ENCODE results near the gene IQSEC1. TPM values are rescaled to one million over a fixed set of nuclear protein-coding genes. Genes with fewer than 3 reads are reported as not detected.

IQSEC1 gene
- total and polyA plus RNA-seq, 2 of the 8 experiments (the other 6 are each of a cell fraction or from before 2014, with no cell fraction given), result 6.8 to 28.8 TPM

DNA sequence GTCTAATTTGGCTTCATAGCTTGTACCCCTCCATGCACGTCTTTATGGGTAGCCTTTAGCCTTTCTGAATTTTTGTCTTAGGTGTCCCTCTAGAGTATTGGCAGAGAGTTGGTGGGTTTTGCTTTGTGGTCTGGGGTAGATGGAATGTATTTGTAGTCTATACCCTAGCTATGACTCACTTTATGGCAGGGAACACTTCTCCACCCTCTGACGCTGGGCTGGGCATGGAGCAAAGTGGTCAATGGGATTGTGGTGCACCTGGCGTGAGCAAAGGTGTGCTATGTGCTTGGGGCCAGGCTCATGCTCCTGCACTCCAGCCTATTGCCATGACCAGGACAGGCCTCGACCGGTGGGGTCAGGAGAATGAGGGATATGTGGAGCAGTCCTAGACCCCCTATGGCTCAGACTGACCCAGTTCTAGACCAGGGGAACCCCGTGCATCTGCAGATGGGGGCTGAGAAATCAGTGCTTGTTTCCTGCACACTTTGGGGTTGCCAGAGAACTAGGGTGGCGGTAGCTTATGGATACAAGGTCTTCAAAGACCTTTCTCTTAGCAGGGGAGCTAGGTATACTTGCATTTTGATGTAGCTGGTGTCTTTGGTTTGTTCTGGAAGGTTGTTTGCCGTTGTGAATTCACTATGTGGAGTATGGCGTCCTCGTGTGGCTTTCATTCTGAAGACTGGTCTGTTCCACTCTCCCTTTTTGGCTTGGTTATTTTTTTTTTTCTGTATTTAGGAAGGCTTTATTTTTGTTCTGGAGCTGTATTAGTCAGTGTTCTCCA is 182.4 kb downstream of the IQSEC1 start:
- H2BK5ac ChIP-seq (ENCODE audit: low read depth, low read length), result no peak overlapping the region
- H3K79me1 ChIP-seq (ENCODE audit: low read depth, low read length), result no peaks in the 10 kb centered on the region
- H3K27ac ChIP-seq (ENCODE audit: low read depth, low read length), result no peak overlapping the region
- H4K8ac ChIP-seq (ENCODE audit: extremely low read depth, insufficient read depth, low read length), result no peak overlapping the region
- no peak overlapping the region for H3K4ac ChIP-seq (replicated peaks; ENCODE audit: insufficient read length, low read depth, low read length)
- no peak overlapping the region for H3K56ac ChIP-seq (replicated peaks; ENCODE audit: insufficient read length, low read depth, low read length)
- POLR2A ChIA-PET (ENCODE audit: partially characterized antibody), result interaction anchor here (1.3 to 2.5 kb wide), 3 partner anchors 51 to 57 kb away, joined by 5 to 24 read pairs (median 8); partner anchors contain the start of gene RPL32
- no peak overlapping the region for H3K4me2 ChIP-seq (ENCODE audit: insufficient read depth in 1 of 2, low read depth in 2 of 2, low read length in 2 of 2)
- H3K23ac ChIP-seq (ENCODE audit: insufficient read length), result no peak overlapping the region
- no peak overlapping the region for H3K18ac ChIP-seq (ENCODE audit: extremely low read depth, low read length)
- no peak overlapping the region for H3K14ac ChIP-seq (ENCODE audit: insufficient read length)
- H3K36me3 ChIP-seq (ENCODE audit: control insufficient read depth in 2 of 4, insufficient read depth in 4 of 4, low read length in 3 of 4), result no peaks in the 10 kb centered on the region; a peak in 1 of 8 replicates
- CTCF ChIA-PET (ENCODE audit: partially characterized antibody), result interaction anchor here (0.9 to 14.8 kb wide), 29 partner anchors 8 to 313 kb away, joined by 3 to 353 read pairs (median 5); partner anchors contain the start of gene RPL32
- WGBS, 2 experiments (ENCODE audit: extremely low coverage in 1 of 2, insufficient coverage in 1 of 2, insufficient read length in 1 of 2, insufficient replicate concordance in 2 of 2, low coverage in 1 of 2, low lambda C conversion rate in 2 of 2, missing lambda C conversion rate in 1 of 2), result 88% methylated on average over 10 of the region's 10 CpGs; no CpG with 5 or more reads in 1 of the 2 experiments
- peaks cover 0 to 9% (median 1%) of the 10 kb centered on the region in 4 experiments; a peak in 4 of 7 replicates for H3K27me3 ChIP-seq (replicated peaks in 1 of 4; ENCODE audit: control insufficient read depth in 3 of 4, extremely low read depth in 1 of 4, insufficient read depth in 3 of 4, low read length in 3 of 4)
- no peak overlapping the region for H2AK5ac ChIP-seq (ENCODE audit: low read depth, low read length)
- FAIRE-seq, result no peak
- H3K9ac ChIP-seq (replicated peaks in 1 of 4; ENCODE audit: extremely low read depth in 1 of 4, low read depth in 3 of 4, low read length in 3 of 4), result no peak overlapping the region
- H2BK12ac ChIP-seq (ENCODE audit: low read depth, low read length), result no peak overlapping the region
- no peaks in the 10 kb centered on the region for H3K79me2 ChIP-seq (ENCODE audit: control insufficient read depth in 1 of 2, insufficient read depth in 2 of 2, low read length in 2 of 2)
- no peak overlapping the region for H4K91ac ChIP-seq (replicated peaks; ENCODE audit: insufficient read length, low read length)
- H4K5ac ChIP-seq (ENCODE audit: insufficient read length, low read depth, low read length), result no peak overlapping the region
- H3K4me1 ChIP-seq (replicated peaks in 1 of 4; ENCODE audit: control insufficient read depth in 3 of 4, insufficient read depth in 4 of 4, low read length in 3 of 4), result peaks cover 0 to 2% (median 0%) of the 10 kb centered on the region in 4 experiments; a peak in 1 of 7 replicates
- no peak overlapping the region for H2AFZ ChIP-seq (ENCODE audit: low read length)
- TF ChIP-seq RAD21 (IDR thresholded peaks at IDR 0.05 in 1 of 2, conservative IDR thresholded peaks at IDR 0.05 in 1 of 2; ENCODE audit: low read depth in 2 of 2, low read length in 2 of 2), result peak; percentile 58 to 64
- TF ChIP-seq, protein P1, sequence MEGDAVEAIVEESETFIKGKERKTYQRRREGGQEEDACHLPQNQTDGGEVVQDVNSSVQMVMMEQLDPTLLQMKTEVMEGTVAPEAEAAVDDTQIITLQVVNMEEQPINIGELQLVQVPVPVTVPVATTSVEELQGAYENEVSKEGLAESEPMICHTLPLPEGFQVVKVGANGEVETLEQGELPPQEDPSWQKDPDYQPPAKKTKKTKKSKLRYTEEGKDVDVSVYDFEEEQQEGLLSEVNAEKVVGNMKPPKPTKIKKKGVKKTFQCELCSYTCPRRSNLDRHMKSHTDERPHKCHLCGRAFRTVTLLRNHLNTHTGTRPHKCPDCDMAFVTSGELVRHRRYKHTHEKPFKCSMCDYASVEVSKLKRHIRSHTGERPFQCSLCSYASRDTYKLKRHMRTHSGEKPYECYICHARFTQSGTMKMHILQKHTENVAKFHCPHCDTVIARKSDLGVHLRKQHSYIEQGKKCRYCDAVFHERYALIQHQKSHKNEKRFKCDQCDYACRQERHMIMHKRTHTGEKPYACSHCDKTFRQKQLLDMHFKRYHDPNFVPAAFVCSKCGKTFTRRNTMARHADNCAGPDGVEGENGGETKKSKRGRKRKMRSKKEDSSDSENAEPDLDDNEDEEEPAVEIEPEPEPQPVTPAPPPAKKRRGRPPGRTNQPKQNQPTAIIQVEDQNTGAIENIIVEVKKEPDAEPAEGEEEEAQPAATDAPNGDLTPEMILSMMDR (IDR thresholded peaks at IDR 0.05; ENCODE audit: control extremely low read depth in 1 of 3, insufficient read depth in 1 of 3, low read depth in 1 of 3, low read length in 3 of 3), result peak in 1 of 3 experiments; percentile 33; a peak in 2 of 4 replicates
- TF ChIP-seq YY1 (IDR thresholded peaks at IDR 0.05; ENCODE audit: low read depth, low read length), result no peak
- H3K23me2 ChIP-seq (ENCODE audit: low read depth, low read length), result no peaks in the 10 kb centered on the region
- H3K4me3 ChIP-seq (ENCODE audit: extremely low read depth in 1 of 4, insufficient read depth in 2 of 4, low read depth in 3 of 4, low read length in 4 of 4), result no peak overlapping the region
- no peak overlapping the region for H2BK15ac ChIP-seq (ENCODE audit: low read length)
- H2BK20ac ChIP-seq (ENCODE audit: low read length), result no peak overlapping the region
- H2BK120ac ChIP-seq (replicated peaks; ENCODE audit: low read depth, low read length), result no peak overlapping the region
- no peaks in the 10 kb centered on the region for H3K9me3 ChIP-seq (ENCODE audit: insufficient read depth in 2 of 2, low read depth in 1 of 2, low read length in 1 of 2)
- no peaks in the 10 kb centered on the region for H4K20me1 ChIP-seq (replicated peaks in 1 of 2; ENCODE audit: control insufficient read depth in 1 of 2, insufficient read depth in 2 of 2, low read length in 2 of 2)
- no peak for DNase-seq (ENCODE audit: low read depth in 1 of 2, low spot score in 2 of 2)
